HK-2 (cell line): ENCODE results near the gene AP4B1.

ENCODE experiments used
- DNase-seq: peaks from one replicate; pipeline ENCODE4 v3.0.0-alpha.2; 2018; ENCODE audit not compliant: unreplicated experiment

Gene AP4B1

DNA sequence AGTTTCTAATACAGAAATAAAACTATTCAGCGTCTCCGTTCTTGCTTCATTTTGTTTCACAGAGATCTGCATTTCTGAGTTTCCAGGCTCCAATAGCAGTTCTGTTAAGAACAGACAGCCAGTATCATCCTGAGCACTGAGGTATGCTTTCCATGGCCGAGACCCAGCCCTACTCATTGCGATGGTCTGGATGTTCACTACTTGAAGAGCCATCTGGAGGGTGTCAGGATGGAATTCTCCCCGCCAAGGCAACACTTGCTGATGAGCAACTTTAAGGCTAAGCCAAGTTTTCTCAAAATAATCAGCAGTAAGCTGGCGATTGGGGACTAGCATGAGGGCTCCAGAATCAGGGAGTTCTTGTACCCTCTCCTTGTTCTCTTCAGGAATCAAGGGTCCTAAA, 9.5 kb downstream of the AP4B1 start:
- DNase-seq = no peak

- no peak for DNase-seq
Measured at GRCh38 chr1:113893267-113893666, 11.3 kb downstream of the AP4B1 start.

DNA sequence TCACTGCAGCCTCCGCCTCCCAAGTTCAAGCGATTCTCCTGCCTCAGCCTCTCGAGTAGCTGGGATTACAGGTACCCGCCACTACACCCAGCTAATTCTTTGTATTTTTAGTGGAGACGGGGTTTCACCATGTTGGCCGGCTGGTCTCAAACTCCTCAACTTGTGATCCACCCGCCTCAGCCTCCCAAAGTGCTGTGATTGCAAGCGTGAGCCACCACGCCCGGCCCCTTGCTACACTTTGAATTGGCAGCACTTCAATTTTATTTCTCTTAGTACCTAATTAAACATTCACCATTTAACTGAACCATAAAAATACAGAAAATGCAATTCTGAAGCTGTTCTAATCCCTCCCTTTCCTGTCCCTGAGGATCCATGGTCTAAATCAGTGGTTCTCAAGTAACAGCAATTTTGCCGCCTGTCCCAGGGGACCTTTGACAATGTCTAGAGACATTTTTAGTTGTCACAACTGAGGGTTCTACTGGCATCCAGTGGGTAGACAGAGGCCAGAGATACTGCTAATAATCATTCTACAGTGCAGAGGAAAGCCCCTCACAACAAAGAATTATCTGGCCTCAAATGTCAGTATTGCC, 12.9 kb downstream of the AP4B1 start:
- no peak for DNase-seq

DNA sequence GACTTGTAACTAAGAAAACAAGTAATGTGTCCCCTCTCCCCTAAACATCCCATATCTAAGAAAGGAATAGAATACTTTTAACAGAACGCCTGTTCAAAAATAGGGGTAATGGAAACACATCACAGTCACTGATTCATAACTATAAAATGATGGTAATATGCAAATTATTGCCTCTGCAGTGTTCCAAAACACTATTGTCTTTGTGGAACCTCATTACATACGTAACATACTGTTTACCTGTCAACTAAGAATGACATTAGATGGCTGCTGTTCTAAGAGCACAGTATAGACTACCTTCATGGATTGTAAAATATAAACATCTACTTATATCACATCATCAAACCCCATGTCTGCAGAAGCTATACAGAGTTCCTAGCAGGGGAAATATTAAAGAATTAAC, 13.8 kb downstream of the AP4B1 start:
- no peak for DNase-seq

DNA sequence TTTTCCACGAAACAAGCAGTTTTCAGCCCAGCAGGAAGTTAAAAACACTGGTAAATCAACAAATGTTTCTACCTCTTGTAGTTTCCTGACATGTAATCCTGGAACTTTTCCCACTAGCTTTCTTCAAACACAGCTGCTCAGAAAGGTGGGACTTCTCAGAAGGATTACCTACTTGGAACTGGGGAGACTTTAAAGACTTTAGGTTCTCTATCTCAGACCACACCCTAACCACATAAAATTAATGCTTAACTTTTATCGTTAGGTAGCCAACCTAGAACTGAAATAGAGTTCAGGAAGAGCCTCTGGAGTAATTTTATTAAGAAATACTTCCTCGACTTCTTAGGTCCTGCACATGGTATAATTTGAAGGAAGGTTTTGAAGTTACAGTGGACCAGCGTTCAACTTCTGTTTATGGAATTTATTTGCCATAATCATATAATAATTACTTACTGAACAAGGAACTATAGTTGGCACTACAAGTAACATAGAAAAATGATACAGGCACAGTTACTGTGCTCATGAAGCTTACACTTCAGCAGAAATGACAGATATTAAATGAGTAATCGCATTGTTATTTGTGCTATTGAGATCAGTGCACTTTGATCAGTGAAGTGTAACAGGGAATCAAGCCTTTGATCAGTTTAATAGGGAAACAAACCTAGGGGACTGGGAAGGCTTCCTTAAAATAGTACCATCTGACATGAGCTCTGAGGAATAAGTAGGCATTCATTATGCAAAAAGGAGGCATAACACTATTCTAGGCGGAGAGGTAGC, 17.0 kb downstream of the AP4B1 start, which contains the start of gene BCL2L15:
Gene BCL2L15 (minus strand): TSS at position 180 of the 774 bp plus-strand sequence. CDS start 206 bp downstream, outside the sequence.
- DNase-seq = no peak

GRCh38 chr1:113886417-113887401, 17.9 kb downstream of the AP4B1 start:
- DNase-seq = no peak

DNA sequence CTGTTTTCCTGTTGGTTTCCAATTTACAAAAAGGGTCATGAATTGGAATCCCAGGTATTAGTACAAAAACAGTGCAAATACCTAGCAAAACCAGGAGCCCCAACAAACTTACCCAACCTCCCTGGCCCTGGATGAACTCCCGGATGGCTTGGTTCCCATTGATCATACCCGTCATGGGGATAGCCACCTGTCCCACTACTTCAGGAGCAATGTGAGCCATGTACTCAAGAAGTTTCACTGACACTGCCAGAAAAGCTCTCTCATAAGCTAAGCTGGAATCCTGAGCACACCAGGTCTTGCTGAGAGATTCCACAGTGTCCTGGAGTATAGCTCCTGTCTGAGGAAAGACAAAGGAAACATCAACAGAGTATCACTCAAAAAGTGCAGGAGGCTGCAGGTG, 22.9 kb downstream of the AP4B1 start:
- no peak for DNase-seq

DNA sequence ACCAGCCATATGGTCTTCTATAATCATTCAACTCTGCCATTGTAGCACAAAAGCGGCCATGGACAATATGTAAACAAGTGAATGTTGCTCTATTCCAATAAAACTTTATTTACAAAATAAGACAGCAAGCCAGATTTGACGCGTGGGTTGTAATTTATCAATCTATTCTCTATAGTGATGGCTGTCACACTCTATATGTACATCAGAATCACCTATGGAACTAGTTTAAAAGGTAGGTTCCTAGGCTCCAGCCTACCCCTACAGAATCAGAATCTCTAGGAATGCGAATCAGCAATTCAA, 24.9 kb downstream of the AP4B1 start:
- DNase-seq = no peak

DNA sequence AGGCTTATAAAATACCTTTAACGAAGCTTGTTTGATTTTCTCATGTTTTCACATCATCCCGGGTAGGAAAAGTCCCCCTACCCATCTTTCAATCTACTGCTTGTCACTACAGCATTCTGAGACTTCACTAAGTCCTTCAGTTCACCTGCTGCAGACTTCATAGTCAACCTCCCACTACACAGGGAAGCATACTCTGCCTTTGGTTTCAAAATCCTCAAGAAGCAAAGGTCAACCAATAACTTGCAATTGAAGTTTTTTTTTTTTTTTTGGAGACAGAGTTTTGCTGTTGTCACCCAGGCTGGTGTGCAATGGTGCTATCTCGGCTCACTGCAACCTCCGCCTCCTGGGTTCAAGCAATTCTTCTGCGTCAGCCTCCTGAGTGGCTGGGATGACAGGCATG, 28.4 kb downstream of the AP4B1 start:
- no peak for DNase-seq

GRCh38 chr1:113875714-113876113, 28.9 kb downstream of the AP4B1 start:
- DNase-seq = peak; percentile 14

- DNase-seq = no peak
Measured at GRCh38 chr1:113874012-113874879, 30.4 kb downstream of the AP4B1 start.

DNA sequence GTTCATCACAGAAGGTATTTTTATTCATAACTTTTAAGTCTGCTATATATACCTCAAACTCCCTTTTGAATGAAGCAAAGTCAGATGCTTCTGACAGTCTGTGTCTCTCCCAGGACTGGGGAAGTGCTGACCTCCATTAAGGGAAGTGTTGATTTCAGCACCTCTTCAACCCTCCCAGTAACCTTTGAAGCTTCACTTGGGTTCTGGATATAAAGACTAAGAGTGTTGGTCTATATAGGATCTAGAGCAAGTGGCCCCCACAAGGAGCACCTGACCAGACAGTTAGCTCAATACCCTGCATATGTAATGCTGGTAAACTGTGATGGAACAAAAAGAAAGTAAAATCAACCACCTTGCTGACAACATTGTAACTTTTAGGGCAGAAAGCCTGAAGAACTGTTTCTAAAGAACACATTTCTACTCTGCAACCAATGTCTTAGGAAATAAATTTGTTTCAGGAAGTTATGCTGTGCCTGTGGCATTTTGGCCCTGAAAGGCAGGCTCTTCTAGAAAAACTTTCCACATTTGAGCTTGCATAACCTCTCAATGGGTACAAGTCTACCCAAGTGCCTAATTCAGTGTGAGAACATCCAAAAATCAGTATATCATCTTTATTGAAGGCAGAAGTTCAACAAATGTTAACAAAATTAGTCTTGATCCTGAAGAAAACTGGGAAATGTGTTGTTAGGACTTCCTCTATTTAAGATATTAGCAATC, 32.2 kb downstream of the AP4B1 start:
- no peak for DNase-seq

DNA sequence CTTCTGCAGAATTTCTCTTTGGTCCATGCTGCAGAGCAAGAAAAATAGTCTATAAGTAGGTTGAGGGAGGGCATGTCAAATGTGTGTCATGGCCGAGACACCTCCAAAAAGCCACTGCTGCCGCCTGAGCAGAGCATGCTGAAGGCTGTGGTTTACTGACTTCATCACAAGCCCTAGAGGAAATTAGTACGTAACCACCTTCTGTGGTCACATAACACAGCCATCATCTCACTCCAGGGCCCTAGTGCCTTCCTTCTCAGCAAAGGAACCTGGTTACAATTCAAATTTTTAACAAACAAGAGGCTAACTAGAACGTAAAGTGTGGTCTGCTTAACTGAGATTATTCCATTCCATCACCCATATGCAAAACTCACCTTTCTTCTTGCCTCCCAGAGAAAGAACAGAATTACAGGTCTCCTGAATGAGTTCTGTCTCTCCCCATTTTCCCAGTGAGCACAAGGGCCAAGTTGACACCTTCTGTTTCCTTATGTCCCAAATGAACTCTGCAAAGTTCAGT, 32.9 kb downstream of the AP4B1 start, which contains the start of gene PTPN22:
Gene PTPN22 (minus strand): TSS at position 116 of the 517 bp plus-strand sequence.
- DNase-seq = peak; percentile 60

- no peak for DNase-seq
Measured at GRCh38 chr1:113870778-113871177, 33.8 kb downstream of the AP4B1 start.

- DNase-seq = no peak
Measured at GRCh38 chr1:113868387-113869083, 36.1 kb downstream of the AP4B1 start.

GRCh38 chr1:113861641-113862040, 43.0 kb downstream of the AP4B1 start:
- DNase-seq = no peak

DNA sequence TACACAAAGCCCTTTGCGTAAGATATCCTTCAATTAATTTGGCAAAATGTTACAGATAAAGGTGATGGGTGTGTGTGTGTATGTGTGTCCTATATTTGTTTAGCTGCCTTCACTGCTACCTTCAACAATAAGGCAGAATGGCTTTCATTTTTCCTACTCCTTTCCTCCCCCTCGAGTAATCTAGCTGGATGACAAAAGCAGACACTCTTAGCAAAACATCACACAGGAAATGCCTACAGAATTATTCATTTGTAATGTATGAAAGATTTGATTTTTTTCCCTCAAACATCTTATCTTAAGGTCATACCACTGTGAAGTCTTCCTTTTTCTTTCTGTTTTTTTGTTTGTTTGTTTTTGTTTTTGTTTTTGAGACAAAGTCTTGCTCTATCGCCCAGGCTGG, 43.7 kb downstream of the AP4B1 start:
- no peak for DNase-seq

DNA sequence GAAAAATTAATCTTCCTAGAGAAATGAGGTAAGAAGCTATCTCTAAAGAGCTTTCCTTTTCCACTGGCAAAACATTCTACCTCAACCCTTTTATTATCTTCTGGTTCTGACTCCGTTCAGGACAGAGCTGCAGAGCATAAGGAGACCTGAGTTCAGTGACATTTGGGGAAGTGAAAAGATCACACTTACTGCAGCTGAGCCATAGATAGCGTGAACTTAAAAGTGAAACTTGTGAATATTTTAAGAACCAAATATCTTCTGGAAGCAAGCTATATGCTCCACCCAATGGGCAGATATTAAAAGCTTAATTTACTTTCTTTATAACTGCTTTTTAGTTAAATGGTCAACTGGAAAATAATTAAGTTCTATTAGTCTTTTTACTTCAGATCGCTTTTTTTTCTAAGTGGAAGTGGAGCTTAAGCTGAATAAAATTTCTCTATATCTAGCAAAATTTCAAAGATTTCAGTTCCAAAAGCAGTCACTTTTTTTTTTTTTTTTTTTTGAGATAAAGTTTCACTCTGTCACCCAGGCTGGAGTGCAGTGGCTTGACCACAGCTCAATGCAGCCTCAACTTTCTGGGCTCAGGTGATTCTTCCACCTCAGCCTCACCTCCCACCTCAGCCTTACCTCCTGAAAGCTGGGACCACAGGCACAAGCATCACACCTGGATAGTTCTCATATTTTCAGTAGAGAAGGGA, 45.0 kb downstream of the AP4B1 start:
- DNase-seq = no peak

DNA sequence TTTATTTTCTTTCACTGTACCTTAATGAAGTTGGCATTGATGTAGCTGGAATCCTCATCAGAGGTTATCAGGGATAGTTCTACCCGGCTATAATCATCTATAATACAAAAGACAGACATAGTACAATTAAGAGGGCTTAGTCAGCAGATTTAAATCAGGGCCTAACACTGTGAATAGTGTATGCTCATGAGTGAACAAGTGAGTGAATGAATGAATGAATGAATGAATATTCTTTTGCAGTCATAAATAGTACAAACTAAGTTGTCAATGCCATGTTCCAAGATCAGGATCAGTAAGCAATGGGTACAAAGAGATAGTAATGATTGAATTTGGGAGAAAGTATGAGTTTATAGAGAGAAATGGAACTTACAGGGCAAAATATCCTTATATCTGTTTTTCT, 45.6 kb downstream of the AP4B1 start:
- no peak for DNase-seq
